Measurements from ENCODE around the gene KLF13. TPM values are rescaled to one million over a fixed set of nuclear protein-coding genes. Genes with fewer than 3 reads are reported as not detected.

The KLF13 gene
- total RNA-seq, 3 donors from 2014 or later: 26.3 to 52.2 (median 28.2) TPM

DNA sequence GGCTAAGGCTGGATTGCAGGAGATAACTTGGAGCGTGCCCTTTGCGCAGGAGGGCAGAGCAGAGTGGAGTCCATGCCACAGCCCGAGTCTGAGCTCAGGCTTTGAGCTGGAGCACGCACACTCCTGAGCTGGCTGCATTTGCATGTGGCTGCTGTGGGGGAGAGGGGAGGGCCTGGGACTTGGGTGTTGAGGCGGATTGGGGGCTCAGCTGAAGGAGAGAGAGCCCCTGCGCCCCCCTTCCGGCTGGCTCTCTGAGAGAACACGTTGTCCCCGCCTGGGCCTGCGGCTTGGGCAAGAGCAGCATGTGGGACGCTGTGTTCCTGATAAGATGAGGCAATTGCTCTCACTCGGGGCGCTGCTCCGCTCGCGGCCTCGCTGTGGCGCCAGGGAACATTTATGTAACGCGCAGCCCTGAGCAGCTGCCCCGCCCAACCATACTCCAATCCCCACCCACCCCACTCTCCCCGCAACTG is 39.1 kb downstream of the KLF13 start:
- no peaks in the 10 kb centered on the region for H3K9me3 ChIP-seq
- peaks cover 0 to 16% of the 10 kb centered on the region in 2 donors for H3K4me1 ChIP-seq
- TF ChIP-seq POLR2AphosphoS5 (IDR thresholded peaks at IDR 0.05) (peak; percentile 91 to 99 (median 99)), CTCF (IDR thresholded peaks at IDR 0.05) (peak in 1 of 3 donors; percentile 17), POLR2A (IDR thresholded peaks at IDR 0.05) (no peak)
- no peaks in the 10 kb centered on the region for H3K27me3 ChIP-seq
- intact Hi-C loops (cut with DNase I; ENCODE audit: low total_unique reads): loop anchor here (2.0 kb wide), 1 partner anchor 25 kb away; no protein-coding TSS in a partner anchor
- peak; percentile 87 to 92 for DNase-seq (ENCODE audit: low spot score in 2 of 2)
- H3K27ac ChIP-seq: peak overlapping the region; percentile 76 to 84
- peak overlapping the region; percentile 37 to 50 (median 45) for H3K4me3 ChIP-seq
- no peaks in the 10 kb centered on the region for H3K36me3 ChIP-seq

DNA sequence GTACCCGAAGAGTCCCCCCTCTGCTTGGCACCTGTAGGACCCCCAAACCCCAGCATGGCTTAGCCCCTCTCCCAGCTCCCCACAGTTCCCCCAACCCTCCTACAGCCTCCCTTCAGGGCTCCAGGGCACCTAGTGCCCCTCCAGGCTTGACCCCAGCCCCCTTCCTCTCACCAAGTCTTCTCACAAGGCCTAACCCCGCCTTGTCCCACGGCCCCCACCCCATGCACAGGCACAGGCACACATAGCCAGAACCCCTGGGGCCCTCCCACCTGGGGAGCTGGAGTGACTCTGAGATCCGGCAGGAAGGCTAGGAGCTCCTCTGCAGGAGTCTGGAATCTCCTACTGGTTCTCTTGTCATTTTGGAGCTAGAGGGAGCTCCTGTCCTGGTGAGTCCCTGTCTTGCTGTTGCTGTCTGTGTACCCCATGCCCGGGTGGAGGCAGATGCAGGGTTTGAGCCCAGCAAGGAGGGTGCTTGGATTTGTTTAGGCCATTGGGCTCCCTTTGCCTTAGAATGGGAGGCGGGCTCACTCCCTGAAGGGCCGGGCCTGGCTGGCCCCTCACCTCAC is 39.6 kb downstream of the KLF13 start:
- intact Hi-C loops (cut with DNase I; ENCODE audit: low total_unique reads): loop anchor here (2.0 kb wide), 1 partner anchor 25 kb away; no protein-coding TSS in a partner anchor
- H3K27me3 ChIP-seq: no peaks in the 10 kb centered on the region
- peak overlapping the region; percentile 37 to 50 (median 45) for H3K4me3 ChIP-seq
- peaks cover 0 to 16% of the 10 kb centered on the region in 2 donors for H3K4me1 ChIP-seq
- H3K9me3 ChIP-seq: no peaks in the 10 kb centered on the region
- DNase-seq (ENCODE audit: low spot score in 2 of 2): peak in 1 of 2 donors; percentile 56
- peak overlapping the region; percentile 76 to 84 for H3K27ac ChIP-seq
- no peak for TF ChIP-seq POLR2A (IDR thresholded peaks at IDR 0.05)
- peak in 1 of 3 donors; percentile 8 for TF ChIP-seq CTCF (IDR thresholded peaks at IDR 0.05)
- no peaks in the 10 kb centered on the region for H3K36me3 ChIP-seq

GRCh38 chr15:31367021-31367729 is 40.5 kb downstream of the KLF13 start:
- peak overlapping the region; percentile 76 to 84 for H3K27ac ChIP-seq
- no peaks in the 10 kb centered on the region for H3K9me3 ChIP-seq
- peaks cover 0 to 16% of the 10 kb centered on the region in 2 donors for H3K4me1 ChIP-seq
- DNase-seq (ENCODE audit: low spot score in 2 of 2): no peak
- H3K36me3 ChIP-seq: no peaks in the 10 kb centered on the region
- intact Hi-C loops (cut with DNase I; ENCODE audit: low total_unique reads): loop anchor here (2.0 kb wide), 1 partner anchor 24 kb away; no protein-coding TSS in a partner anchor
- no peak for TF ChIP-seq CTCF (IDR thresholded peaks at IDR 0.05)
- TF ChIP-seq POLR2AphosphoS5 (IDR thresholded peaks at IDR 0.05): no peak
- no peak for TF ChIP-seq POLR2A (IDR thresholded peaks at IDR 0.05)
- H3K27me3 ChIP-seq: no peaks in the 10 kb centered on the region
- peak overlapping the region; percentile 37 to 50 (median 45) for H3K4me3 ChIP-seq

DNA sequence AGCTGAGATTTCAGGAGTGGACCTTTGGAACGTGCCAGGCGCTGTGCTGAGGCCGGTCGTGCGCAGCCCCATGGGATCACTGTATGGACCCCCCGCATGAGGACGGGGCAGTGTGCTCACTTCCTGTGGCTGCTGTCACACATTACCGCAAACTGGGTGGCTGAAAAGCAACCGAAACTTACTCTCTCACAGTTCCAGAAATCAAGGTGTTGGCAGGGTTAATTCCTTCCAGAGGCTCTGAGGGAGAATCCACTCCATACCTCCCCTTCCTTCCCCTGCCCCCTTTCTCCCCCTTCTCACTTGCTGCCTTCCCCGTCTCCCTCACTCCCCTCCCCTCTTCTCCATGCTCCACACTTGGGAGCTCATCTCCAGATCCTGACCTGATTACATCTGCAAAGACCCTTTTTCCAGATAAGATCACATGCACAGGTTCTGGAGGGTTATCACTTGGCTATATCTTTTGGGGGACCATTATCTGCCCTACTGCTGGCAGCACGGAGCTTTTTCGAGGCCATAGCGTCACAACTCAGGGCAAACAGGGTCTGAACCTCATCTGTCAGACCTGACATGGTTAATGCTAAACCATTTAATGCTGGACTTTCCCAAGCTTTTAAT is 41.2 kb downstream of the KLF13 start:
- intact Hi-C loops (cut with DNase I; ENCODE audit: low total_unique reads): loop anchor here (2.0 kb wide), 1 partner anchor 23 kb away; no protein-coding TSS in a partner anchor
- DNase-seq (ENCODE audit: low spot score in 2 of 2): no peak
- peaks cover 0 to 18% of the 10 kb centered on the region in 2 donors for H3K4me1 ChIP-seq

More for the DNA sequence above, 41.2 kb downstream of the KLF13 start:
- no peaks in the 10 kb centered on the region for H3K36me3 ChIP-seq
- TF ChIP-seq CTCF (IDR thresholded peaks at IDR 0.05) (no peak), POLR2AphosphoS5 (IDR thresholded peaks at IDR 0.05) (no peak), POLR2A (IDR thresholded peaks at IDR 0.05) (no peak)
- no peak overlapping the region for H3K4me3 ChIP-seq
- peak overlapping the region; percentile 76 to 84 for H3K27ac ChIP-seq
- H3K27me3 ChIP-seq: no peaks in the 10 kb centered on the region
- H3K9me3 ChIP-seq: no peaks in the 10 kb centered on the region

Measured in breast epithelium (tissue), 4 donors.